GM12801 (cell line): ENCODE data around the gene TATDN2.

Experiments
- CTCF ChIP-seq: IDR thresholded peaks from one replicate; pipeline ENCODE4 v1.5.1; 2011; ENCODE audit warnings: control low read depth; ENCODE audit not compliant: insufficient read length; ENCODE audit errors: extremely low read depth

TATDN2 gene

GRCh38 chr3:10327592-10327991 is 79.3 kb downstream of the TATDN2 start:
- no peak for TF ChIP-seq CTCF

- TF ChIP-seq CTCF, result no peak
These were observed 80.3 kb downstream of the TATDN2 start for GRCh38 chr3:10328460-10329071.

GRCh38 chr3:10329495-10330015 is 81.3 kb downstream of the TATDN2 start:
- no peak for TF ChIP-seq CTCF

- no peak for TF ChIP-seq CTCF
These were observed 82.1 kb downstream of the TATDN2 start for GRCh38 chr3:10330319-10330718.
